Thoracic aorta (tissue), 2 donors: Measurements from ENCODE around the gene GFOD2. TPM values are rescaled to one million over a fixed set of nuclear protein-coding genes. Genes with fewer than 3 reads are reported as not detected.

Experiments
- ATAC-seq: fragments of 150-250 bp; one replicate; pipeline ENCODE4 v1.8.0; 2017; ENCODE audit warnings: low read depth; ENCODE audit not compliant: insufficient number of reproducible peaks, low FRiP score
- DNase-seq: peaks from one replicate; pipeline ENCODE4 v3.0.0-alpha.2; 2020; ENCODE audit warnings: low spot score
- H3K27ac ChIP-seq, 2 donors: fragments of 200-600 bp; sonication (generic); 1 replicate in 1 of 2; 2 replicates in 1 of 2; pipeline ENCODE4 v1.5.1; 2016; ENCODE audit warnings: mild to moderate bottlenecking in 2 of 2, moderate library complexity in 2 of 2
- H3K27me3 ChIP-seq: fragments of 200-600 bp; sonication (generic); replicated peaks from 2 replicates; pipeline ENCODE4 v1.6.0; 2016; ENCODE audit warnings: mild to moderate bottlenecking; ENCODE audit not compliant: insufficient read depth
- H3K36me3 ChIP-seq: fragments of 200-600 bp; sonication (generic); one replicate; pipeline ENCODE4 v1.5.1; 2016
- H3K4me1 ChIP-seq, 2 donors: fragments of 200-600 bp; sonication (generic); 1 replicate in 1 of 2; 2 replicates in 1 of 2; pipeline versions ENCODE4 v1.5.1 to v1.6.0; 2016; ENCODE audit warnings: low read depth in 2 of 2, mild to moderate bottlenecking in 1 of 2; ENCODE audit not compliant: control insufficient read depth in 1 of 2
- H3K4me3 ChIP-seq: fragments of 200-600 bp; sonication (generic); 2 replicates; pipeline ENCODE4 v1.5.1; 2016; ENCODE audit warnings: mild to moderate bottlenecking
- H3K9me3 ChIP-seq: fragments of 200-600 bp; sonication (generic); 2 replicates; pipeline ENCODE4 v1.5.1; 2016
- CTCF ChIP-seq: fragments of 200-600 bp; sonication (generic); IDR thresholded peaks from one replicate; pipeline ENCODE4 v1.5.1; 2019; ENCODE audit warnings: antibody characterized with exemption
- total RNA-seq, 2 donors: library from RNA; depleted of rRNA; stranded (reverse); fragments of >200 nt; gene quantifications; one replicate each; pipeline versions ENCODE4 v1.1.0 to v1.2.3, GENCODE V29; 2016

Gene GFOD2
- total RNA-seq, 2 donors from 2014 or later = 13.3 to 19.2 TPM

GRCh38 chr16:67713647-67714273 is 5.4 kb downstream of the GFOD2 start:
- H3K9me3 ChIP-seq = no peaks in the 10 kb centered on the region
- no peaks in the 10 kb centered on the region for H3K27me3 ChIP-seq
- DNase-seq = no peak
- no peak overlapping the region for H3K27ac ChIP-seq
- H3K36me3 ChIP-seq = no peaks in the 10 kb centered on the region
- no peak for TF ChIP-seq CTCF
- peaks cover 6 to 17% of the 10 kb centered on the region in 2 donors for H3K4me1 ChIP-seq
- H3K4me3 ChIP-seq = no peak overlapping the region
- no peak for ATAC-seq

GRCh38 chr16:67710607-67711006 is 8.5 kb downstream of the GFOD2 start:
- Histone ChIP-seq H3K9me3 (no peaks in the 10 kb centered on the region), H3K27me3 (no peaks in the 10 kb centered on the region), H3K4me3 (no peak overlapping the region), H3K36me3 (no peaks in the 10 kb centered on the region), H3K27ac (no peak overlapping the region), H3K4me1 (no peaks in the 10 kb centered on the region)
- DNase-seq (no peak), ATAC-seq (no peak)
- no peak for TF ChIP-seq CTCF

- TF ChIP-seq CTCF = no peak
- Histone ChIP-seq H3K4me3 (no peak overlapping the region), H3K9me3 (no peaks in the 10 kb centered on the region), H3K36me3 (no peaks in the 10 kb centered on the region), H3K27me3 (no peaks in the 10 kb centered on the region), H3K27ac (no peak overlapping the region), H3K4me1 (no peaks in the 10 kb centered on the region)
- ATAC-seq (no peak), DNase-seq (no peak)
Observed at GRCh38 chr16:67709050-67709449, 10.1 kb downstream of the GFOD2 start.

GRCh38 chr16:67708368-67708771 is 10.7 kb downstream of the GFOD2 start:
- no peak for ATAC-seq

GRCh38 chr16:67707790-67708189 is 11.3 kb downstream of the GFOD2 start:
- DNase-seq (no peak), ATAC-seq (no peak)
- TF ChIP-seq CTCF = no peak

More at GRCh38 chr16:67708368-67708771, 10.7 kb downstream of the GFOD2 start:
- H3K9me3 ChIP-seq = no peaks in the 10 kb centered on the region
- no peak overlapping the region for H3K27ac ChIP-seq
- no peak for DNase-seq
- no peaks in the 10 kb centered on the region for H3K27me3 ChIP-seq
- no peaks in the 10 kb centered on the region for H3K4me1 ChIP-seq
- H3K4me3 ChIP-seq = no peak overlapping the region
- no peak for TF ChIP-seq CTCF
- no peaks in the 10 kb centered on the region for H3K36me3 ChIP-seq

More at GRCh38 chr16:67707790-67708189, 11.3 kb downstream of the GFOD2 start:
- Histone ChIP-seq H3K4me1 (no peaks in the 10 kb centered on the region), H3K4me3 (no peak overlapping the region), H3K27ac (no peak overlapping the region), H3K27me3 (no peaks in the 10 kb centered on the region), H3K36me3 (no peaks in the 10 kb centered on the region), H3K9me3 (no peaks in the 10 kb centered on the region)
